ENCODE results near the gene SLC26A3. TPM values are rescaled to one million over a fixed set of nuclear protein-coding genes. Genes with fewer than 3 reads are reported as not detected.

Gene SLC26A3
- total and polyA plus RNA-seq, 10 of the 15 experiments (the other 5 are each of a cell fraction or from before 2014, with no cell fraction given): 0.46 TPM; not detected in 9

DNA sequence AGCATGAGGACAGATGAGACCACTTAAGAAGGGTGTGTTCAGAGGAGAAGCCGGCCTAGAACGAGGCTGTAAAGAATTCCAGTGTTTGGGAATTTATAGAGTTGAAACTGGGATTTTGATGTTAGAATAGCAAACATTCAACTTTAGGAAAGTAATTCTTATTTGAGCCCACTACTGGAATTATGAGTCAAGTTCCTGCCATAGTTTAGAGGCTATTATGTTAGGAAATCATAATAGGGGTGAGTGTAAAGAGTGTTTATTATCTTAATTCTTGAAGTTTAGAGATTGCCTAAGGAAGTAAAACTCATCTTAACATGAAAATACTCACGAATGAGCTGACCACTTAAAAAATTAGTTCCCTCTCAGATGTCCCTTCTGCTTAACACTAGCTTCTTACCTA lies 57.0 kb downstream of the SLC26A3 start:
- no peak for FAIRE-seq
- BruUV-seq (replicated peaks): no TSS peak
- ChIA-PET POLR2A (no interaction called here), RAD21 (ENCODE audit: unreplicated experiment) (interaction anchor here (1.0 kb wide), 1 partner anchor 182 kb away, joined by 3 read pairs; the partner anchor contains the start of genes COG5 and DUS4L), SMC1A (ENCODE audit: uncharacterized antibody, unreplicated experiment) (interaction anchor here (2.2 kb wide), 1 partner anchor 19 kb away, joined by 6 read pairs; no protein-coding TSS in a partner anchor), CTCF (interaction anchor here (0.9 to 3.9 kb wide), 8 partner anchors 19 to 799 kb away, joined by 3 to 12 read pairs (median 3); no protein-coding TSS in a partner anchor)
- Histone ChIP-seq H3K79me2 (ENCODE audit: control insufficient read depth, insufficient read depth, low read length) (peaks cover 56% of the 10 kb centered on the region), H4K20me1 (ENCODE audit: control insufficient read depth, insufficient read depth) (peaks cover 5% of the 10 kb centered on the region; the same call in 1 of the 2 replicates), H3K27me3 (replicated peaks in 1 of 2; ENCODE audit: control insufficient read depth in 2 of 2, insufficient read depth in 2 of 2, low read length in 1 of 2) (no peaks in the 10 kb centered on the region), H3K4me3 (peak overlapping the region; percentile 87; the same call in 1 of the 2 replicates), H3K36me3 (ENCODE audit: control insufficient read depth in 2 of 2, insufficient read depth in 2 of 2, low read length in 1 of 2) (peaks cover under 1 to 17% of the 10 kb centered on the region in 2 experiments; a peak in 1 of 4 replicates), H2AFZ (ENCODE audit: control insufficient read depth, low read depth, low read length) (no peak overlapping the region), H3K4me2 (ENCODE audit: control insufficient read depth, insufficient read depth) (peak overlapping the region; percentile 97), H3K27ac (ENCODE audit: control insufficient read depth, insufficient read depth) (no peak overlapping the region; the same call in 1 of the 2 replicates), H3K9ac (ENCODE audit: control insufficient read depth, insufficient read depth, low read length) (peak overlapping the region; percentile 98; the same call in 1 of the 2 replicates), H3K4me1 (ENCODE audit: control insufficient read depth, insufficient read depth, low read length) (peaks cover 8% of the 10 kb centered on the region), H3K9me3 (replicated peaks; ENCODE audit: control insufficient read depth, insufficient read depth, low read length) (no peaks in the 10 kb centered on the region)
- intact Hi-C loops (cut with micrococcal nuclease; ENCODE audit: unreplicated experiment): loop anchor here (10.0 kb wide), 1 partner anchor 399 kb away; no protein-coding TSS in a partner anchor
- TF ChIP-seq DPF2 (IDR thresholded peaks at IDR 0.05): no peak
- TF ChIP-seq HDAC2 (IDR thresholded peaks at IDR 0.05): no peak
- no peak for TF ChIP-seq REST (IDR thresholded peaks at IDR 0.05; ENCODE audit: low read depth, low read length)
- no peak for TF ChIP-seq BACH1 (IDR thresholded peaks at IDR 0.05; ENCODE audit: borderline replicate concordance)
- in situ Hi-C loops (cut with MboI): no loop called here
- DNase-seq (ENCODE audit: low read depth, low spot score): no peak
- WGBS (ENCODE audit: insufficient coverage, insufficient replicate concordance, low lambda C conversion rate, missing lambda C conversion rate): 65% methylated on average over 3 of the region's 3 CpGs
- ATAC-seq: no peak

Data from GM12878 (cell line).